ENCODE data around the gene ARRB1. TPM values are rescaled to one million over a fixed set of nuclear protein-coding genes. Genes with fewer than 3 reads are reported as not detected.
A peak's percentile ranks its signal among the peaks of the same experiment; 100 is the strongest.

ARRB1 gene
- total and polyA plus RNA-seq, 2 donors from 2014 or later = 17.6 to 53.8 TPM

DNA sequence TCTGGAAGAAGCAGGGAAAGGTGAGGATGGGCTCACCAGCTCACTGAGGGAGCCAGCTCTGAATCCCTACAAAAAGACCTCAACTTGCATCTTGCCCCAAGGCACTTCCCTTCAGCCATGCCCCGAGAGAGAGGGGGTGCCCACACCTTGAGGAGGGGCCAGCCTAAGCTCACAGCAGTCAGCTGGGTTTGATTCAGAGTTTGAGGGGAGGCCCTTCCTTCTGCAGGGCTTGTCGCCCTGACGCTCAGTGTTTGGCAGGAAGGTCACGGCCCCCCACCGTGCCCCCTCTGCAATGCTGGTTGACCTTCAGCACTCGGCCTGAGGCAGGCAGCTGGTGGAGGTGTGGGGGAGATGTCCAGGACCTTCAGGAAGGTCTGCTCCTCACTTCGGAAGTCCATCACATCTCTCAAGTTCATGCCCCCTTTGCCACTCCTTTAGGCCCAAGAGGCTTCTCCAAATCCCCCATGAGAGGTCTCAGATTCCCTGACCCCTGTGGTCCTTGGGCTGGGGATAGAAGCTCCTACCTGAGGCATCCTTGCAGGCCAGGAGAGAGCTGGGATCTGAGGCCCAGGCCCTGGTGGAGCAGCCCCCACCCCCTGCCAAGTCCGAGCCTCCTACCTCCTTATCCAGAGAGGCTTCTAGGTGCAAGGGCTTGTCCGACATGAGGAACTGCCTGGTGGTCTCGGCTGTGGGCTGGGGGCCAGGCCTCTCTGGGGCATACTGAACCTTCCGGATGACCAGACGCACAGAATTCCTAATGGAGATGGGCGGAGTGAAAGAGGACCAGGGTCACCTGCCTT is 73.3 kb downstream of the ARRB1 start:
- peaks cover 3 to 31% (median 7%) of the 10 kb centered on the region in 3 donors for H3K36me3 ChIP-seq (ENCODE audit: control insufficient read depth in 2 of 3, insufficient read depth in 3 of 3, low read length in 3 of 3)
- FAIRE-seq = no peak
- DNase-seq = peak in 2 of 5 donors; percentile 32 to 36

DNA sequence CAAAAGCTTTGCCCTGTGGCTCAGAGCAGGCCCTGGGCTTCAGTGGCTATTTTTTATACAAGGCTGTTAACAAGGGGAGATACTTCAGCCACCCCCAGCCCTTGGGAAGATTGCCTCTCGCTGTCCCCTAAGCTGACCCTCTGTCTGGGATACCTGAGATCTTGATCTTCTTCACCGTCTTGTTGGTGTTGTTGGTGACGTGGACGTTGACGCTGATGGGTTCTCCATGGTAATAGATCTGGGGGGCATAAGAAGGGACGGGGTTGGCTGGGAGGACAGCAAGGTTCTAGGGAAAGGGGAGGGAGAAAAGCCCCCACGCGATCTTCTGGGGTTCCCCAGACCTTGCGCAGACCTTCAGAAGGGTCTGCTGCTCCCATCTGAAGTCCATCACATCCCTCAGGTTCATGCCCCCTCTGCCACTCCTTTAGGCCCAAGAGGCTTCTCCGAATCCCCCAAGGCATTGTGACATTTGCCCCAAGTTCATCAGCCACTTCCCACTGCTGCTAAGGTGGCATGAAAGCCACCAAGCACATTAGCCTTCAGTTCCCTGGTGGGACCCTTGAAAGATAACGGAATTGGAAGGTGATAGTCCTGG is 74.2 kb downstream of the ARRB1 start:
- DNase-seq = peak in 2 of 5 donors; percentile 18 to 25
- intact Hi-C loops (cut with DNase I) = loop anchor here (5.0 kb wide), 1 partner anchor 105 kb away; no protein-coding TSS in a partner anchor
- Histone ChIP-seq H3K4me3 (ENCODE audit: low read length in 3 of 3) (no peak overlapping the region), H3K36me3 (ENCODE audit: control insufficient read depth in 2 of 3, insufficient read depth in 3 of 3, low read length in 3 of 3) (peaks cover 3 to 31% (median 7%) of the 10 kb centered on the region in 3 donors), H3K4me1 (ENCODE audit: control insufficient read depth in 2 of 3, insufficient read depth in 2 of 3, low read depth in 1 of 3, low read length in 3 of 3) (no peaks in the 10 kb centered on the region), H3K27me3 (ENCODE audit: control insufficient read depth, insufficient read depth, low read length) (no peaks in the 10 kb centered on the region), H3K27ac (ENCODE audit: low read depth in 2 of 2, low read length in 2 of 2) (no peak overlapping the region), H3K9ac (ENCODE audit: low read length in 3 of 3) (no peak overlapping the region), H3K9me3 (ENCODE audit: control insufficient read depth in 2 of 3, insufficient read depth in 1 of 3, low read length in 3 of 3) (no peaks in the 10 kb centered on the region)
- TF ChIP-seq, protein P1, sequence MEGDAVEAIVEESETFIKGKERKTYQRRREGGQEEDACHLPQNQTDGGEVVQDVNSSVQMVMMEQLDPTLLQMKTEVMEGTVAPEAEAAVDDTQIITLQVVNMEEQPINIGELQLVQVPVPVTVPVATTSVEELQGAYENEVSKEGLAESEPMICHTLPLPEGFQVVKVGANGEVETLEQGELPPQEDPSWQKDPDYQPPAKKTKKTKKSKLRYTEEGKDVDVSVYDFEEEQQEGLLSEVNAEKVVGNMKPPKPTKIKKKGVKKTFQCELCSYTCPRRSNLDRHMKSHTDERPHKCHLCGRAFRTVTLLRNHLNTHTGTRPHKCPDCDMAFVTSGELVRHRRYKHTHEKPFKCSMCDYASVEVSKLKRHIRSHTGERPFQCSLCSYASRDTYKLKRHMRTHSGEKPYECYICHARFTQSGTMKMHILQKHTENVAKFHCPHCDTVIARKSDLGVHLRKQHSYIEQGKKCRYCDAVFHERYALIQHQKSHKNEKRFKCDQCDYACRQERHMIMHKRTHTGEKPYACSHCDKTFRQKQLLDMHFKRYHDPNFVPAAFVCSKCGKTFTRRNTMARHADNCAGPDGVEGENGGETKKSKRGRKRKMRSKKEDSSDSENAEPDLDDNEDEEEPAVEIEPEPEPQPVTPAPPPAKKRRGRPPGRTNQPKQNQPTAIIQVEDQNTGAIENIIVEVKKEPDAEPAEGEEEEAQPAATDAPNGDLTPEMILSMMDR (IDR thresholded peaks at IDR 0.05; ENCODE audit: borderline replicate concordance, extremely low read depth, insufficient read depth) = no peak
- no peak for FAIRE-seq

More for the DNA sequence above, 73.3 kb downstream of the ARRB1 start:
- Histone ChIP-seq H3K4me3 (ENCODE audit: low read length in 3 of 3) (no peak overlapping the region), H3K4me1 (ENCODE audit: control insufficient read depth in 2 of 3, insufficient read depth in 2 of 3, low read depth in 1 of 3, low read length in 3 of 3) (no peaks in the 10 kb centered on the region), H3K27ac (ENCODE audit: low read depth in 2 of 2, low read length in 2 of 2) (no peak overlapping the region), H3K9ac (ENCODE audit: low read length in 3 of 3) (no peak overlapping the region), H3K27me3 (ENCODE audit: control insufficient read depth, insufficient read depth, low read length) (no peaks in the 10 kb centered on the region), H3K9me3 (ENCODE audit: control insufficient read depth in 2 of 3, insufficient read depth in 1 of 3, low read length in 3 of 3) (no peaks in the 10 kb centered on the region)
- TF ChIP-seq, protein P1 (IDR thresholded peaks at IDR 0.05; ENCODE audit: borderline replicate concordance, extremely low read depth, insufficient read depth) = no peak
- intact Hi-C loops (cut with DNase I) = loop anchor here (5.0 kb wide), 1 partner anchor 104 kb away; no protein-coding TSS in a partner anchor

DNA sequence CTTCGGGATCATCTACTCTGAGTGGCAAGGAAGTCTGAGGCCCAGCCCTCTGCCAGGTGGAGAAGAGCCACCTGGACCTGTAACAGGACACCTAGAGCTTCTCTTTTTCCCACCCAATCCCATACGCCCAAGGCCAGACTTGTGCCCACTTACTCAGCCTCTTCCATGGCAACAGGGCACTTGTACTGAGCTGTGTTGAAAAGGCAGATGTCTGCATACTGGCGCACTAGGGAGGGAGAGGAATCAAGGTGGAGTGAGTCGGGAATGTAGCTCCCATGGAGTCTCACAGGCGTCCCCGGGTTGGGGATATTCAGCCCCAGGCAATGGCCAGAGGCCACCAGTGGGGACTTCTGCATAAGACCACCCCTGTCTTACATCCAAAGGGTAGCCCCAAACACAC is 74.8 kb downstream of the ARRB1 start:
- peak; percentile 48 to 80 (median 69) for DNase-seq
- Histone ChIP-seq H3K36me3 (ENCODE audit: control insufficient read depth in 2 of 3, insufficient read depth in 3 of 3, low read length in 3 of 3) (peaks cover 3 to 31% (median 6%) of the 10 kb centered on the region in 3 donors), H3K9ac (ENCODE audit: low read length in 3 of 3) (no peak overlapping the region), H3K4me3 (ENCODE audit: low read length in 3 of 3) (no peak overlapping the region), H3K27me3 (ENCODE audit: control insufficient read depth, insufficient read depth, low read length) (no peaks in the 10 kb centered on the region), H3K27ac (ENCODE audit: low read depth in 2 of 2, low read length in 2 of 2) (no peak overlapping the region), H3K4me1 (ENCODE audit: control insufficient read depth in 2 of 3, insufficient read depth in 2 of 3, low read depth in 1 of 3, low read length in 3 of 3) (no peaks in the 10 kb centered on the region), H3K9me3 (ENCODE audit: control insufficient read depth in 2 of 3, insufficient read depth in 1 of 3, low read length in 3 of 3) (no peaks in the 10 kb centered on the region)
- TF ChIP-seq, protein P1 (IDR thresholded peaks at IDR 0.05; ENCODE audit: borderline replicate concordance, extremely low read depth, insufficient read depth) = no peak
- intact Hi-C loops (cut with DNase I) = loop anchor here (5.0 kb wide), 1 partner anchor 106 kb away; no protein-coding TSS in a partner anchor
- FAIRE-seq = no peak
